Loucy (cell line): ENCODE results near the gene SCAMP4.
"Not testable (repeated sequence)": the region's sequence is repeated elsewhere in the genome, so short reads cannot be mapped to it uniquely, and the experiment has no call there.

Experiments used
- H2AFZ ChIP-seq: fragments of 200-600 bp; sonication (generic); 2 replicates; pipeline ENCODE4 v1.6.0; 2016; ENCODE audit warnings: antibody characterized with exemption, mild to moderate bottlenecking, low read length, moderate library complexity
- H3F3A ChIP-seq: fragments of 200-600 bp; 2 replicates; pipeline ENCODE4 v1.6.0; 2016; ENCODE audit warnings: antibody characterized with exemption, low read depth, mild to moderate bottlenecking
- H3K27me3 ChIP-seq: fragments of 200-600 bp; sonication (generic); 2 replicates; pipeline ENCODE4 v1.6.1; 2014; ENCODE audit warnings: low read length, mild to moderate bottlenecking; ENCODE audit not compliant: insufficient read depth, poor library complexity, severe bottlenecking
- H3K36me3 ChIP-seq: fragments of 200-600 bp; sonication (generic); 2 replicates; pipeline ENCODE4 v1.6.1; 2016; ENCODE audit warnings: low read length; ENCODE audit not compliant: insufficient read depth
- H3K4me1 ChIP-seq: fragments of 200-600 bp; sonication (generic); 2 replicates; pipeline ENCODE4 v1.5.1; 2014; ENCODE audit warnings: low read length, mild to moderate bottlenecking; ENCODE audit not compliant: insufficient read depth, poor library complexity, severe bottlenecking
- H3K4me2 ChIP-seq: fragments of 200-600 bp; sonication (generic); 2 replicates; pipeline ENCODE4 v1.6.0; 2014; ENCODE audit warnings: antibody characterized with exemption, low read length, low read depth, mild to moderate bottlenecking; ENCODE audit not compliant: poor library complexity, severe bottlenecking
- H3K4me3 ChIP-seq: fragments of 200-600 bp; sonication (generic); 2 replicates; pipeline ENCODE4 v1.5.1; 2014; ENCODE audit warnings: low read length, mild to moderate bottlenecking, mixed read lengths; ENCODE audit not compliant: poor library complexity, severe bottlenecking
- H3K79me2 ChIP-seq: fragments of 200-600 bp; sonication (generic); 2 replicates; pipeline ENCODE4 v1.6.1; 2014; ENCODE audit warnings: low read length; ENCODE audit not compliant: insufficient read depth
- H3K9ac ChIP-seq: fragments of 200-600 bp; sonication (generic); 2 replicates; pipeline ENCODE4 v1.6.0; 2014; ENCODE audit warnings: mild to moderate bottlenecking, low read depth, low read length, moderate library complexity; ENCODE audit not compliant: poor library complexity, severe bottlenecking
- H3K9me2 ChIP-seq: fragments of 200-600 bp; sonication (generic); replicated peaks from 2 replicates; pipeline ENCODE4 v1.6.1; 2016; ENCODE audit warnings: low read depth, low read length, mixed read lengths
- H3K9me3 ChIP-seq: fragments of 200-600 bp; sonication (generic); 2 replicates; pipeline ENCODE4 v1.6.1; 2014; ENCODE audit warnings: mild to moderate bottlenecking, antibody characterized with exemption, low read length, low read depth; ENCODE audit not compliant: insufficient read depth
- H4K20me1 ChIP-seq: fragments of 200-600 bp; sonication (generic); 2 replicates; pipeline ENCODE4 v1.6.0; 2014; ENCODE audit warnings: antibody characterized with exemption, low read length, mild to moderate bottlenecking; ENCODE audit not compliant: insufficient read depth, poor library complexity, severe bottlenecking
- CTCF ChIP-seq: fragments of 200-600 bp; sonication (generic); conservative IDR thresholded peaks from 2 replicates; pipeline ENCODE4 v1.5.1; 2014; ENCODE audit warnings: mild to moderate bottlenecking, antibody characterized with exemption, low read length
- EZH2phosphoT487 ChIP-seq: fragments of 200-600 bp; IDR thresholded peaks from 2 replicates; pipeline ENCODE4 v1.6.1; 2018; ENCODE audit warnings: antibody characterized with exemption, mild to moderate bottlenecking, moderate library complexity, borderline replicate concordance

The SCAMP4 gene

GRCh38 chr19:1884719-1885334, 20.4 kb upstream of the SCAMP4 start:
- TF ChIP-seq EZH2phosphoT487 (no peak), CTCF (no peak)
- Histone ChIP-seq H2AFZ (no peak overlapping the region), H3F3A (no peaks in the 10 kb centered on the region), H3K4me3 (peak overlapping the region; percentile 97), H3K27me3 (no peaks in the 10 kb centered on the region), H3K9ac (peak overlapping the region; percentile 85), H3K9me3 (no peaks in the 10 kb centered on the region), H4K20me1 (peaks cover 38% of the 10 kb centered on the region), H3K4me1 (peaks cover 32% of the 10 kb centered on the region), H3K36me3 (no peaks in the 10 kb centered on the region), H3K9me2 (no peaks in the 10 kb centered on the region), H3K79me2 (peaks cover 48% of the 10 kb centered on the region), H3K4me2 (peak overlapping the region; percentile 84)

DNA sequence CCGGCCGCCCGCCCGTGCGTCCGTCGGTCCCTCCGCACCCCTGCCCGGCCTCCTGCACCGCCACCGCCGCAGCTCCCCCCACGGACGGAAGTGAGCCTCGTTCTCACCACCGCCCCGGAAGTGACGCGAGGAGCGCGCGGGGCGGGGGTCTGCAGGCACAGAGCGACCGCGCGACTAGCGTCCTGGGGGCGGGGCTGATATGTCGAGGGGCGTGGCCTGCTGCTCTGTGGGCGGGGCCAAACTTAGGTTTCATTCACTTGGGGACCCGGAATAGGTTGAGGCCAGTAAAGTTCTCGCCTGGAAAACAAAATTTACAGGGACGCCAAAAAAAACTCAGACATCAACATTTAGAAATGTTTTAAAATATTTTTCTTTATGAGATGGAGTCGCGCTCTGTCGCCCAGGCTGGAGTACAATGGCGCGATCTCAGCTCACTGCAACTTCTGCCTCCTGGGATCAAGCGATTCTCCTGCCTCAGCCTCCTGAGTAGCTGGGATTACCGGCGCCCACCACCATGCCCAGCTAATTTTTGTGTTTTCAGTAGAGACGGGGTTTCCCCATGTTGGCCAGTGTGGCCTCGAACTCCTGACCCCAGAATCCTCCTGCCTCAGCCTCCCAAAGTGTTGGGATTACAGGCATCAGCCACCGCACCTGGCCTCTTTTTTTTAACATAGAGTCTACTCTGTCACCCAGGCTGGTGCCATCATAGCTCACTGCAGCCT, 19.6 kb upstream of the SCAMP4 start, which contains the start of gene ABHD17A:
ABHD17A (minus strand) TSS at position 99 of the 722 bp plus-strand sequence. CDS start 3,930 bp downstream, outside the sequence.
- H3K4me2 ChIP-seq = peak within 1 kb of the TSS; percentile 84
- H3K9me3 ChIP-seq, H3F3A ChIP-seq, H3K9me2 ChIP-seq, H3K36me3 ChIP-seq, H2AFZ ChIP-seq, H3K27me3 ChIP-seq: not testable (repeated sequence)
- H3K4me1 ChIP-seq = peaks cover 32% of the 10 kb centered on the region
- peaks cover 34% of the 10 kb centered on the region for H4K20me1 ChIP-seq
- peak within 1 kb of the TSS; percentile 85 for H3K9ac ChIP-seq
- H3K79me2 ChIP-seq = peaks cover 42% of the 10 kb centered on the region
- H3K4me3 ChIP-seq = peak within 1 kb of the TSS; percentile 97

DNA sequence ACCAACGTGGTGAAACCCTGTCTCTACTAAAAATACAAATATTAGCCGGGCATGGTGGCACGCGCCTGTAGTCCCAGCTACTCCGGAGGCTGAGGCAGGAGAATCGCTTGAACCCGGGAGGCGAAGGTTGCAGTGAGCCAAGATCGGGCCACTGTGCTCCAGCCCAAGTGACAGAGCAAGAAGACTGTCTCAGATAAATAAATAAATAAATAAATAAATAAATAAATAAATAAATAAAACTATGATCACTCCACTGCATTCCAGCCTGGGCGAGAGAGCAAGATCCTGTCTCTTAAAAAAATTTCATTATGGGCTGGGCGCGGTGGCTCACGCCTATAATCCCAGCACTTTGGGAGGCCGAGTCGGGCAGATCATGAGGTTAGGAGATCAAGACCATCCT, 18.8 kb upstream of the SCAMP4 start:
- H3K9me3 ChIP-seq, H2AFZ ChIP-seq, H3K27me3 ChIP-seq, H3K4me3 ChIP-seq, H3K9ac ChIP-seq, H3K9me2 ChIP-seq, H3K4me2 ChIP-seq, H3F3A ChIP-seq, H3K36me3 ChIP-seq: not testable (repeated sequence)
- H4K20me1 ChIP-seq = peaks cover 31% of the 10 kb centered on the region
- peaks cover 37% of the 10 kb centered on the region for H3K79me2 ChIP-seq
- H3K4me1 ChIP-seq = peaks cover 32% of the 10 kb centered on the region

DNA sequence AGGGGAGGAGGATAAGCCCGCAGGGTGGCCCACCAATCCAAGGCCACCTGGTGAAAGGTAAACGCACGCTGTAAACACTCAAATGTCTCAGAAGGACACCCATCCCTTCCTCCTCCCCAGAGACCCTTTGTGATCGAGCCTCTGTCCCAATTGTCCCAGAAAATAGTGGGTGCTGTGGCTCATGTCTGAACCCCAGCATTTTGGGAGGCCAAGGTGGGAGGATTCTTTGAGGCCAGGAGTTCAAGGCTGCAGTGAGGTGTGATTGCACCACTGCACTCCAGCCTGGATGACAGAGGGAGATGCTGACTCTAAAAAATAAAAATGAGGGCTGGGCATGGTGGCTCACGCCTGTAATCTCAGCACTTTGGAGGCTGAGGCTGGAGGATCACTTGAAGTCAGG, 16.8 kb upstream of the SCAMP4 start:
- H3K36me3 ChIP-seq = no peaks in the 10 kb centered on the region
- H3K27me3 ChIP-seq = no peaks in the 10 kb centered on the region
- no peak overlapping the region for H3K4me3 ChIP-seq
- H2AFZ ChIP-seq = no peak overlapping the region
- no peaks in the 10 kb centered on the region for H3F3A ChIP-seq
- H4K20me1 ChIP-seq = peaks cover 16% of the 10 kb centered on the region
- no peak overlapping the region for H3K9ac ChIP-seq
- TF ChIP-seq EZH2phosphoT487 = no peak
- TF ChIP-seq CTCF = no peak
- H3K4me2 ChIP-seq = no peak overlapping the region
- H3K9me2 ChIP-seq = no peaks in the 10 kb centered on the region
- H3K9me3 ChIP-seq = no peaks in the 10 kb centered on the region
- peaks cover 18% of the 10 kb centered on the region for H3K79me2 ChIP-seq
- H3K4me1 ChIP-seq = peaks cover 15% of the 10 kb centered on the region
